ENCODE results near the gene RTL3. TPM values are rescaled to one million over a fixed set of nuclear protein-coding genes. Genes with fewer than 3 reads are reported as not detected.
A peak's percentile ranks its signal among the peaks of the same experiment; 100 is the strongest.

Gene RTL3
- polyA plus RNA-seq, 2 of the 4 experiments (the other 2 are of a cell fraction) = not detected

DNA sequence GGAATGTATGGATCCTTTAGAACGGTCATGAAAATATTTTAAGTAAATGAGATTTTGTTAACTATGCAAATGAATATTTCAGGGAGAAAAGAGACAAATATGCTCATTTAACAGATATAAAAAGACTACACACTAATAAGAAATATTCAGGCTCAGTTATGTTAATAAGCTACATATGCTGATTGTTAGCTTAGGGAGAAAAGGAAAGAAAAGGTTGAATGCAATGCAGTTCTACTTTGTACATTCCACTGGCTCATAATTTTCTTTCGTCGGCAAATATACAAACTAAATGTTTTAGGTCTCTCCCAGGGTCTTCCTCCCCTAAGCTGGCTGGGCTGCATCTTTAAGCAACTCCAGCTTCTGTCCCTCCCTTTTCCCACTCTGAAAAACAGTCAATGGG lies 2.7 kb upstream of the RTL3 start:
- WGBS (ENCODE audit: missing lambda C conversion rate) = 79% methylated on average over 3 of the region's 3 CpGs
- DNase-seq (ENCODE audit: low read depth in 1 of 2, low spot score in 1 of 2) = no peak
- ChIA-PET CTCF (no interaction called here), POLR2A (no interaction called here)
- FAIRE-seq = no peak
- no peak for TF ChIP-seq JUN (IDR thresholded peaks at IDR 0.05)
- TF ChIP-seq MYC (IDR thresholded peaks at IDR 0.05; ENCODE audit: borderline replicate concordance, low read length) = no peak
- TF ChIP-seq, protein P1, sequence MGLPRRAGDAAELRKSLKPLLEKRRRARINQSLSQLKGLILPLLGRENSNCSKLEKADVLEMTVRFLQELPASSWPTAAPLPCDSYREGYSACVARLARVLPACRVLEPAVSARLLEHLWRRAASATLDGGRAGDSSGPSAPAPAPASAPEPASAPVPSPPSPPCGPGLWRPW (IDR thresholded peaks at IDR 0.05) = no peak
- no peak for TF ChIP-seq POLR2A (IDR thresholded peaks at IDR 0.05; ENCODE audit: low read length)
- no peak for TF ChIP-seq EP300 (IDR thresholded peaks at IDR 0.05)
- TF ChIP-seq SREBF2 (IDR thresholded peaks at IDR 0.05) = no peak
- TF ChIP-seq, protein P2, sequence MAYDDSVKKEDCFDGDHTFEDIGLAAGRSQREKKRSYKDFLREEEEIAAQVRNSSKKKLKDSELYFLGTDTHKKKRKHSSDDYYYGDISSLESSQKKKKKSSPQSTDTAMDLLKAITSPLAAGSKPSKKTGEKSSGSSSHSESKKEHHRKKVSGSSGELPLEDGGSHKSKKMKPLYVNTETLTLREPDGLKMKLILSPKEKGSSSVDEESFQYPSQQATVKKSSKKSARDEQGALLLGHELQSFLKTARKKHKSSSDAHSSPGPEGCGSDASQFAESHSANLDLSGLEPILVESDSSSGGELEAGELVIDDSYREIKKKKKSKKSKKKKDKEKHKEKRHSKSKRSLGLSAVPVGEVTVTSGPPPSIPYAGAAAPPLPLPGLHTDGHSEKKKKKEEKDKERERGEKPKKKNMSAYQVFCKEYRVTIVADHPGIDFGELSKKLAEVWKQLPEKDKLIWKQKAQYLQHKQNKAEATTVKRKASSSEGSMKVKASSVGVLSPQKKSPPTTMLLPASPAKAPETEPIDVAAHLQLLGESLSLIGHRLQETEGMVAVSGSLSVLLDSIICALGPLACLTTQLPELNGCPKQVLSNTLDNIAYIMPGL (CRISPR knock-in tag; IDR thresholded peaks at IDR 0.05; ENCODE audit: borderline replicate concordance) = no peak
- TF ChIP-seq CEBPB (IDR thresholded peaks at IDR 0.05) = no peak
- no peaks in the 10 kb centered on the region for H3K4me1 ChIP-seq
- no peak overlapping the region for H3K4me3 ChIP-seq
- H3K9me3 ChIP-seq = no peaks in the 10 kb centered on the region
- no peak for ATAC-seq
- H3K4me2 ChIP-seq = no peak overlapping the region
- H3K27ac ChIP-seq = no peak overlapping the region

DNA sequence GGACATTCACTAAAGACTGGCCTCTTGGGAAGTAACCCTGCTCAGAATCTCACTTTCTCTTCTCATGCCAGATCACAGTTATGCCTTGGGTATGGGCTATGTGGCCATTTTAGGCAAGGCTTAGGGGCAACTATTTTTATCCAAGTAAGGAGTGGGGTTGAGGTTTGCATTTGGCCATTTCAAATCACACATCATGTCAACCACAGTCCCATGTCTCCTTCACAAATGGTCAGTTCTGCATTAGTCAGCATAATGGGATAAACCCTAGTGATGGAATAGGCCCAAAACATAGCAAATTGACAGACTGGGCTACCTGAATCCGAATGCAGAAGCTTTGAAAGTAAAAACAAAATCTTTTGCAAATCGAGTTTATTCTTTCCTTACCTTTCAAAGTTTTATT lies 827 bp upstream of the RTL3 start:
- WGBS (ENCODE audit: missing lambda C conversion rate) = 24% methylated on average over 2 of the region's 2 CpGs
- Histone ChIP-seq H3K4me3 (no peak overlapping the region), H3K4me2 (no peak overlapping the region), H3K27ac (no peak overlapping the region), H3K9me3 (no peaks in the 10 kb centered on the region), H3K4me1 (no peaks in the 10 kb centered on the region)
- FAIRE-seq (no peak), DNase-seq (ENCODE audit: low read depth in 1 of 2, low spot score in 1 of 2) (no peak), ATAC-seq (no peak)
- ChIA-PET POLR2A (no interaction called here), CTCF (interaction anchor here (0.6 to 0.7 kb wide), 2 partner anchors 104 to 274 kb away, joined by 3 read pairs; no protein-coding TSS in a partner anchor)
- TF ChIP-seq, protein P3, sequence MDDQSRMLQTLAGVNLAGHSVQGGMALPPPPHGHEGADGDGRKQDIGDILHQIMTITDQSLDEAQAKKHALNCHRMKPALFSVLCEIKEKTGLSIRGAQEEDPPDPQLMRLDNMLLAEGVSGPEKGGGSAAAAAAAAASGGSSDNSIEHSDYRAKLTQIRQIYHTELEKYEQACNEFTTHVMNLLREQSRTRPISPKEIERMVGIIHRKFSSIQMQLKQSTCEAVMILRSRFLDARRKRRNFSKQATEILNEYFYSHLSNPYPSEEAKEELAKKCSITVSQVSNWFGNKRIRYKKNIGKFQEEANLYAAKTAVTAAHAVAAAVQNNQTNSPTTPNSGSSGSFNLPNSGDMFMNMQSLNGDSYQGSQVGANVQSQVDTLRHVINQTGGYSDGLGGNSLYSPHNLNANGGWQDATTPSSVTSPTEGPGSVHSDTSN (IDR thresholded peaks at IDR 0.05) = no peak
- TF ChIP-seq PHF8 (IDR thresholded peaks at IDR 0.05; ENCODE audit: borderline replicate concordance, low read depth) (no peak), MAFK (IDR thresholded peaks at IDR 0.05; ENCODE audit: partially characterized antibody) (peak; percentile 64), HOXA7 (CRISPR knock-in tag; IDR thresholded peaks at IDR 0.05) (no peak), CEBPB (IDR thresholded peaks at IDR 0.05) (no peak), KDM5A (IDR thresholded peaks at IDR 0.05) (no peak)
- TF ChIP-seq, protein P4, sequence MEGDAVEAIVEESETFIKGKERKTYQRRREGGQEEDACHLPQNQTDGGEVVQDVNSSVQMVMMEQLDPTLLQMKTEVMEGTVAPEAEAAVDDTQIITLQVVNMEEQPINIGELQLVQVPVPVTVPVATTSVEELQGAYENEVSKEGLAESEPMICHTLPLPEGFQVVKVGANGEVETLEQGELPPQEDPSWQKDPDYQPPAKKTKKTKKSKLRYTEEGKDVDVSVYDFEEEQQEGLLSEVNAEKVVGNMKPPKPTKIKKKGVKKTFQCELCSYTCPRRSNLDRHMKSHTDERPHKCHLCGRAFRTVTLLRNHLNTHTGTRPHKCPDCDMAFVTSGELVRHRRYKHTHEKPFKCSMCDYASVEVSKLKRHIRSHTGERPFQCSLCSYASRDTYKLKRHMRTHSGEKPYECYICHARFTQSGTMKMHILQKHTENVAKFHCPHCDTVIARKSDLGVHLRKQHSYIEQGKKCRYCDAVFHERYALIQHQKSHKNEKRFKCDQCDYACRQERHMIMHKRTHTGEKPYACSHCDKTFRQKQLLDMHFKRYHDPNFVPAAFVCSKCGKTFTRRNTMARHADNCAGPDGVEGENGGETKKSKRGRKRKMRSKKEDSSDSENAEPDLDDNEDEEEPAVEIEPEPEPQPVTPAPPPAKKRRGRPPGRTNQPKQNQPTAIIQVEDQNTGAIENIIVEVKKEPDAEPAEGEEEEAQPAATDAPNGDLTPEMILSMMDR (IDR thresholded peaks at IDR 0.05) = no peak

DNA sequence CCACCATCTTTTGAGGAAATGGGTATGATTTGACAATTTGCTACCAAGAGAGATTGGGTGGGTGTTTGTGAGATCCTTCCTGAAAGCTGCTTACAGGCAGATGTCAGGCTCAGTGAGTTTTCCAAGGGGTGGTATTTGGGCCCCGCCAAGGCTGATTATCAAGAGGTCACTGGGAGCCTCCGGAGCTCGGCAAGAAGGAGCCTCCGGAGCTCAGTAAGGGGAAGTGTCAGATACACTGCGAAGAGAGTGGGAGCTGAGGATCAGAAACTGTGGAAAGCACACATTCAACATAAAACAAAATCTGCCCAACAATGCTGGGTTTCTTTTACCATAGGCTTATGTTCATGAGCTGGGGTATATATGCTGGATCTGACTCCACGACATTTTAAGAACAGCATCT lies 714 bp downstream of the RTL3 start:
- no peak for ATAC-seq

More for the DNA sequence above, 714 bp downstream of the RTL3 start:
- Histone ChIP-seq H3K27ac (no peak overlapping the region), H3K4me2 (no peak overlapping the region), H3K4me1 (peaks cover 7% of the 10 kb centered on the region; the same call in 2 of the 3 replicates), H3K9me3 (no peaks in the 10 kb centered on the region), H3K4me3 (no peak overlapping the region)
- DNase-seq (ENCODE audit: low read depth in 1 of 2, low spot score in 1 of 2) (no peak), FAIRE-seq (no peak)
- TF ChIP-seq HEYL (CRISPR knock-in tag; IDR thresholded peaks at IDR 0.05) (no peak), KDM1A (IDR thresholded peaks at IDR 0.05; ENCODE audit: low read depth) (no peak), POLR2AphosphoS2 (conservative IDR thresholded peaks at IDR 0.05; ENCODE audit: low read length) (no peak), EP300 (IDR thresholded peaks at IDR 0.05) (no peak), HOXB13 (CRISPR knock-in tag; IDR thresholded peaks at IDR 0.05; ENCODE audit: low read depth) (no peak), TP53 (CRISPR knock-in tag; IDR thresholded peaks at IDR 0.05) (no peak), EHMT2 (IDR thresholded peaks at IDR 0.05; ENCODE audit: low read depth) (no peak), NPAS2 (CRISPR knock-in tag; IDR thresholded peaks at IDR 0.05; ENCODE audit: borderline replicate concordance) (no peak), CBX2 (IDR thresholded peaks at IDR 0.05; ENCODE audit: borderline replicate concordance, low read depth) (no peak), CEBPB (IDR thresholded peaks at IDR 0.05) (no peak), MAZ (IDR thresholded peaks at IDR 0.05; ENCODE audit: borderline replicate concordance, low read depth, low read length) (no peak), HOXB5 (CRISPR knock-in tag; IDR thresholded peaks at IDR 0.05) (no peak), GATA3 (IDR thresholded peaks at IDR 0.05; ENCODE audit: borderline replicate concordance) (no peak), FOSB (CRISPR knock-in tag; IDR thresholded peaks at IDR 0.05) (no peak), HDAC2 (IDR thresholded peaks at IDR 0.05) (no peak), MAFK (IDR thresholded peaks at IDR 0.05; ENCODE audit: partially characterized antibody) (no peak)
- TF ChIP-seq, protein P5, sequence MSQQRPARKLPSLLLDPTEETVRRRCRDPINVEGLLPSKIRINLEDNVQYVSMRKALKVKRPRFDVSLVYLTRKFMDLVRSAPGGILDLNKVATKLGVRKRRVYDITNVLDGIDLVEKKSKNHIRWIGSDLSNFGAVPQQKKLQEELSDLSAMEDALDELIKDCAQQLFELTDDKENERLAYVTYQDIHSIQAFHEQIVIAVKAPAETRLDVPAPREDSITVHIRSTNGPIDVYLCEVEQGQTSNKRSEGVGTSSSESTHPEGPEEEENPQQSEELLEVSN (IDR thresholded peaks at IDR 0.05; ENCODE audit: borderline replicate concordance, low read depth) = no peak
- TF ChIP-seq, protein P6, sequence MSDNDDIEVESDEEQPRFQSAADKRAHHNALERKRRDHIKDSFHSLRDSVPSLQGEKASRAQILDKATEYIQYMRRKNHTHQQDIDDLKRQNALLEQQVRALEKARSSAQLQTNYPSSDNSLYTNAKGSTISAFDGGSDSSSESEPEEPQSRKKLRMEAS (IDR thresholded peaks at IDR 0.05) = no peak
- ChIA-PET POLR2A (no interaction called here), CTCF (no interaction called here)
- WGBS (ENCODE audit: missing lambda C conversion rate) = 61% methylated on average over 6 of the region's 6 CpGs
